ENCODE measurements around the gene TPD52L1. TPM values are rescaled to one million over a fixed set of nuclear protein-coding genes. Genes with fewer than 3 reads are reported as not detected.

Gene TPD52L1
- total RNA-seq (ENCODE audit: unreplicated experiment) = not detected
- long read RNA-seq = 0 reads

- H3K4me3 Mint-ChIP-seq (ENCODE audit: unreplicated experiment) = peak within 1 kb of the TSS; percentile 86
- no peak within 1 kb of the TSS for H3K27ac Mint-ChIP-seq (ENCODE audit: unreplicated experiment)
- H3K27me3 Mint-ChIP-seq (ENCODE audit: unreplicated experiment) = peaks cover 2% of the 10 kb centered on the region
- no peaks in the 10 kb centered on the region for H3K4me1 Mint-ChIP-seq (ENCODE audit: low read depth, unreplicated experiment)
- H3K9me3 Mint-ChIP-seq (ENCODE audit: unreplicated experiment) = peaks cover 1% of the 10 kb centered on the region
- DNase-seq = peak; percentile 72
- TF ChIP-seq CTCF (IDR thresholded peaks at IDR 0.05; ENCODE audit: partially characterized antibody, unreplicated experiment) = peak; percentile 72
- H3K36me3 Mint-ChIP-seq (ENCODE audit: unreplicated experiment) = no peaks in the 10 kb centered on the region
These were observed at the start of gene TPD52L1 for GRCh38 chr6:125153391-125154117. TSS of gene TPD52L1 (plus strand) at chr6:125153773. CDS start at chr6:125153952, 179 bp downstream.

GRCh38 chr6:125104425-125104824 is 49.1 kb upstream of the TPD52L1 start:
- Mint-ChIP-seq H3K4me3 (ENCODE audit: unreplicated experiment) (no peak overlapping the region), H3K4me1 (ENCODE audit: low read depth, unreplicated experiment) (peaks cover 2% of the 10 kb centered on the region), H3K36me3 (ENCODE audit: unreplicated experiment) (peaks cover 3% of the 10 kb centered on the region), H3K27ac (ENCODE audit: unreplicated experiment) (no peak overlapping the region), H3K9me3 (ENCODE audit: unreplicated experiment) (peaks cover 3% of the 10 kb centered on the region), H3K27me3 (ENCODE audit: unreplicated experiment) (no peaks in the 10 kb centered on the region)
- no peak for DNase-seq
- TF ChIP-seq CTCF (IDR thresholded peaks at IDR 0.05; ENCODE audit: partially characterized antibody, unreplicated experiment) = no peak

- Mint-ChIP-seq H3K4me3 (ENCODE audit: unreplicated experiment) (no peak overlapping the region), H3K4me1 (ENCODE audit: low read depth, unreplicated experiment) (no peaks in the 10 kb centered on the region), H3K36me3 (ENCODE audit: unreplicated experiment) (peaks cover 27% of the 10 kb centered on the region), H3K27me3 (ENCODE audit: unreplicated experiment) (peaks cover under 1% of the 10 kb centered on the region), H3K27ac (ENCODE audit: unreplicated experiment) (no peak overlapping the region), H3K9me3 (ENCODE audit: unreplicated experiment) (peaks cover 10% of the 10 kb centered on the region)
- no peak for TF ChIP-seq CTCF (IDR thresholded peaks at IDR 0.05; ENCODE audit: partially characterized antibody, unreplicated experiment)
- DNase-seq = no peak
These were observed 46.5 kb upstream of the TPD52L1 start for GRCh38 chr6:125107048-125107447.

- no peak overlapping the region for H3K4me3 Mint-ChIP-seq (ENCODE audit: unreplicated experiment)
- peaks cover 13% of the 10 kb centered on the region for H3K9me3 Mint-ChIP-seq (ENCODE audit: unreplicated experiment)
- no peak for DNase-seq
- no peak for TF ChIP-seq CTCF (IDR thresholded peaks at IDR 0.05; ENCODE audit: partially characterized antibody, unreplicated experiment)
- peaks cover 33% of the 10 kb centered on the region for H3K36me3 Mint-ChIP-seq (ENCODE audit: unreplicated experiment)
- H3K4me1 Mint-ChIP-seq (ENCODE audit: low read depth, unreplicated experiment) = no peaks in the 10 kb centered on the region
- peaks cover 4% of the 10 kb centered on the region for H3K27me3 Mint-ChIP-seq (ENCODE audit: unreplicated experiment)
- H3K27ac Mint-ChIP-seq (ENCODE audit: unreplicated experiment) = no peak overlapping the region
These were observed 45.7 kb upstream of the TPD52L1 start for GRCh38 chr6:125107896-125108295.

GRCh38 chr6:125110056-125110455 is 43.5 kb upstream of the TPD52L1 start:
- H3K36me3 Mint-ChIP-seq (ENCODE audit: unreplicated experiment) = peaks cover 33% of the 10 kb centered on the region
- peaks cover 13% of the 10 kb centered on the region for H3K9me3 Mint-ChIP-seq (ENCODE audit: unreplicated experiment)
- H3K27ac Mint-ChIP-seq (ENCODE audit: unreplicated experiment) = no peak overlapping the region
- DNase-seq = no peak
- peaks cover 4% of the 10 kb centered on the region for H3K27me3 Mint-ChIP-seq (ENCODE audit: unreplicated experiment)
- H3K4me3 Mint-ChIP-seq (ENCODE audit: unreplicated experiment) = no peak overlapping the region
- TF ChIP-seq CTCF (IDR thresholded peaks at IDR 0.05; ENCODE audit: partially characterized antibody, unreplicated experiment) = no peak
- H3K4me1 Mint-ChIP-seq (ENCODE audit: low read depth, unreplicated experiment) = no peaks in the 10 kb centered on the region
